Cerebellar nuclear complex (tissue), 1 donor: ENCODE data around the gene APC2.
"Not testable (repeated sequence)": the region's sequence is repeated elsewhere in the genome, so short reads cannot be mapped to it uniquely, and the experiment has no call there.

Experiments used
- DNase-seq, 2 experiments: peaks; one replicate each; lab custom pipeline; 2025; lab: John Stamatoyannopoulos, UW

APC2 gene

DNA sequence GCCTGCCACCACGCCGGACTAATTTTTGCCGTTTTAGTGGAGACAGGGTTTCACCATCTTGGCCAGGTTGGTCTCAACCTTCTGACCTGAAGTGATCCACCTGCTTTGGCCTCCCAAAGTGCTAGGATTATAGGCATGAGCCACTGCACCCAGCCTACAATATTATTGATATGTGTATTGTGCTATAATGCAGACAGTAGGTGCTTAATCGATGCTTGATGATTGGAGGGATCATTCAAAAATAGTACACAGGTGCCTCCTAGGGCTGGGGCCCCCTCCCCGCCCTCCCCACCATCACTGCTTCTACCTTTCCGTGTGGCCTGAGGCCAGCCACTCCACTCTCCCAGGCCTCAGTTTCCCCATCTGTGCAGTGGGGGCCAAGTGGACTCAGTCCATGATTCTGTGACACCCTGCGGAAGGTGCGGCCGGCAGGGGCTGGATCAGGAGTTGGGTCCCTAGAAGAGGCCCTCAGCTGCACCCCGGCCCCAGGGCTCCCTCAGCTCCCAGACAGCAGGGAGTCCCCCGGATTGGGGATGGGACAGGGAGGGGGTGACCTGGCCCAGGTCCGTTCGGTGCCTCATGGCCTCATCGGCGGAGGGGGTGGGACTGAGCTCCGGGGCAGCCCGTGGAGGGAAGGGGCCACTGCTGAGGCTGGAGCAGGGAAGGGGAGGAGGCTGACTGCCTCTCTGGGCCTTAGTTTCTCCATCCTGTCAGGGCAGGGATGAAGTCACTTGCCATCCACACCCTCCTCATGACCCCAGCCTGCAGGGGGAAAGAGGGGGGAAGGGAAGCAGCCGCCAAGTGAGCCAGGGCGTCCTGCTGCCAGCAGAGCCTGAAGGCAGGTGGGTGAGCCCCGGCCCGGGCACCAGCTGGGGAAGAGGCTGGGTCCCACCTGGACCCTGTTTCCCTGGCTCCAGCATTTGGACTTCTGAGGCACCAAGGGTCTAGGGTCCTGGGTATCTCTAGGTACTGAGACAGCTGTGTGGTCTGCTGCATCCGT, 61.7 kb downstream of the APC2 start:
- no peak for DNase-seq

DNA sequence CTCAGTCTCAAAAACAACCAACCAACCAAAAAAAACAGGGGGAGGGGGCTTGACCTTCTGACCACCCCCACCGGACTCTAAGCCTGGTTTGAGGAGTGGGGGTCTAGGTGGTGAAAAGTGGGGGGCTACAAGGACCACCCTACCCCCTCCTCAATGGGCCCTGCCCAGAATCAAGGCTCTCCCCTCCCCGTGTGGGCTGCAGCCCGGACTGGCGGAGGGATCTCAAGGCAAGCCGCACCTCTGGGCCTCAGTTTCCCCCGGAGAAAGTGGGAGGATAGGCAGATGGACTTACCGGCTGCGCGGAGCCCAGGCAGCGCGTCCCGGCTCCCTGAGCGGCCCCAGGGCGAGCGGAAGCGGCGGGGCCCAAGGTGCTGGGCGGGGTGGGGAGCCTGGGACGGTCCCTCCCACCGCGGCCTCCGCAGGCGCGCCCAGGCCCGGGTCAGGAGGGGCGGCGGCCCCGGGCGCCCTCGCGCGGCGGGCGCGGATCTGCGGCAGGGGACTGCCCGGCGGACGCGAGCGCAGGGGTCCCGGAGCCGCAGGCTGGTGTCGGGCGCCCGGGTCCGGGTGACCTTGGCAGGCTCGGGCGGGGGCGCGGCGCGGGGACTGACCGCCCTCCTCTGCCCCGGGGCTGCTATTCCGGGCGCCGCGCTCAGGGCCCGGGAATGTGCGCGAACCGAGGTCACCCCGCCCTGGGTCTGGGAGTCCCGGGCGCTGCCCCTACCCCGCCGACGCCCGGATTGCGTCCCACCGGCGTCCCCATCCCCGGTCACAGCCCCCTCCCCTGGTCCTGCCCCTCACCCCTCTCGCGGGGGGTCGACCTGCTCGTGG, 63.0 kb downstream of the APC2 start, which contains the start of gene ADAMTSL5:
Gene ADAMTSL5, minus strand, starts transcription at position 349 of the 828 bp plus-strand sequence. CDS start 2,076 bp downstream, outside the sequence.
- no peak for DNase-seq

DNA sequence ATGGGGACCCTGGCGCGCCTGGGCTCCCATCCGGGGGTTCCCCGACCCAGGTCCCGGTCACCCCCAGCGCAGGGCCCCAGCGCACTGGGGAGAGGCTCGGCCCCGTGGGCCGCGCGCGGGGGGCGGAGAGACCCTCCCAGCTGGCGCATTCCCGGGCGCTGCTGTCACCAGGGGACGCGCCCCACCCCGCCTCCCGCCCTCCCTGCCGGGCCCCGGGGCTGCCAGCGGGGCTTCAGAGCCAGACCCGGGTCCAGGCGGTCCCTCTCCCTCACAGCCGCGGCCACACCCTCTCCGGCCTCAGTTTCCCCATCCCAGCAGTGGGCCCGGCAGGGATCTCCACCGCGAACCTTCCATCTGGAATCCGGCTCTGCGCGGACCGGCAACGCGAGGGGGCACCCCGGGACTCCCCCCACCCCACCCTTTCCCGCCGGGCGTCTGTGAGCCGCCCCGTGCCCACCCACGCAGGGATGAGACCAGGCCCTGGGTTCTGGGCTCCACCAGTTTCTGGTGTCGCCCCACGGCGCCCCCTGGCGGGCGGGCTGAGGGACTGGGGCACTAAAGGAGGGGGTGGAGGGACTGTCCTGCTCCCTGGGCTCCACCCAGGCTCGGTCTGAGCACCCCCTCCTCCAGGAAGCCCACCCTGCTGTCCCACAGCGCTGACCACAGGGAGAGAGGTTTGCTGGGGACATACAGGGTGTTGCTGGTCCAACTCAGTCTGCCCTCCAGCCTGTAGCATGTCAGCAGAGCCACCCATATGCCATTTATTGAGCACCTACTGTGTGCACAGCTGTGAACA, 63.8 kb downstream of the APC2 start:
- DNase-seq, result no peak

DNA sequence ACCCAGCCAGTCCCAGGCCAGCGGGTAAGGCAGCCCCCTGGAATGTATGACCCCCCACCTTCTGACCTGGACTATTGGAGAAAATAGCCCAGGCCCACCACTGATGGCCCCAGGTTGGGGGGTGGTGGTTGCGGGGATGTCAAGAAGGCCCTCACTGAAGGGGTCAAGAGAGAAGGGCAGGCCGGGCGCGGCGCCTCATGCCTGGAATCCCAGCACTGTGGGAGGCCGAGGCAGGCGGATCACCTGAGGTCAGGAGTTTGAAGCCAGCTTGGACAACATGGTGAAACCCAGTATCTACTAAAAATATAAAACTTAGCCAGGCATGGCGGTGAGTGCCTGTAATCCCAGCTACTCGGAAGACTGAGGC, 64.4 kb downstream of the APC2 start:
- no peak for DNase-seq

DNA sequence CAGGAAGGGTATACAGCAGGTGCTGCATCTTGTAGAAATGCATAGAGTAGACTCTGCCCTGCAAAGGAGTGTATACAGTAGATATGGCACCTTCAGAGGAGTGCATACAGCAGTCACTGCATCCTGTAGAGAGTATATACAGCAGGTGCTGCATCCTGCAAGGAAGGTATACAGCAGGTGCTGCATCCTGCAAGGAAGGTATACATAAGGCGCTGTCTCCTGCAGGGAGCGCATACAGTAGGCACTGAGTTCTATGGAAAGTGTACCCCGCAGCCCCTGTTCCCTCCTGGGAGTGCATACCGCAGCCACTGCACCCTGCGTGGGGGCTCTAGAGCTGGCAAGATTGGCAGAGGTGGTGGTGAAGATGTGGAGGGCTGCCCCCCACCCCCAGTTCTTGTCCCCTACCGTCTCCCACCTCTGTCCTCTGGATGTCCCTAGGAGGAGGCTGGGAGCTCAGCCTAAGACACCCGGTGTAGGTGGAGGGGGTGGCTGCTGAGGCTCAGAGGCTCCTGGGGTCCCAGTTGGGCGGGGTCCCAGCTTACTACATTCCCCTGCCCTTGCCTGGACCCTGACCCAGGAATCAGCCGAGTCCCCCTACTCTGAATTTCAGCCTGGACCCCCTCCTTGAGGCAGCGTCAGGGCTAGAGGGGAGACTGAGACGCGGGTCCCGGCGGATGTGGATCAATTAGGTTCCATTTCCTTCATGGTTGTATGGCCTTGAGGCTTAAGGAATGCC, 65.2 kb downstream of the APC2 start:
- DNase-seq, result no peak

DNA sequence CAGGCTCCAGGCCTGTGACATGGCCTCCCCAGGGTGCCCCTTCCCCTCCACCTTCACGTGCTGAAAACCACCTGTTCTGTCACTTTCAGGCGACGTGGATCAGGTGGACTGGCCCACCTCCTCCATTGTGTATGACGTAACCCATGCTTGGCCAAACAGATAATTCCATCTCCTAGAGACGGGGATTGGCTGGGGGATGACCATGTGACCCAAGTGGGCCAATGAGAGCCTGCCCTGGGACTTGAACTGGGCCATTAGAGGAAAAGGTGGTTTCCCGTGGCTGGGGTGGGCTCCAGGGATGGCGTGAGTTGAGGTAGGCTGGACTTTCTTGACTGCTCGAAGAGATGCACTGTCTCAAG, 66.5 kb downstream of the APC2 start:
- DNase-seq, result no peak

DNA sequence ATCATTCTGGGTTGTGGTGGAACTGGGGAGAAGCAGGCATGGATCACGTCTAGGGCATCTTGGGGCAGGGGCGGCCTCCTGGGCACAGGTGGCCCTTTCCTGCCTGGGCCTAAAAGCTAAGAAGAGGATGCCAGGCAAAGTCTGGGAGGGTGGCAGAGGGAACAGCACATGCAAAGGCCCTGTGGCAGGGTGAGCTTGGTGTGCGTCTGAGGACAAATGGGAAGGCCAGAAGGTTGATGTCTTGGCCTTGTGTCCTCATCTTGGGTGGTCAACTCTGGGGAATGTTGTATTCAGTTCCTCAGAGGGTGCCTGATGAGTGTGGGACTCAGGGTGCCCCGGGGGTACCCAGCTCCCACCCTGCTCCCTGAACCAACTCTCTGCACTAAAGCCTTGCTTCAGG, 68.5 kb downstream of the APC2 start:
- no peak for DNase-seq

DNA sequence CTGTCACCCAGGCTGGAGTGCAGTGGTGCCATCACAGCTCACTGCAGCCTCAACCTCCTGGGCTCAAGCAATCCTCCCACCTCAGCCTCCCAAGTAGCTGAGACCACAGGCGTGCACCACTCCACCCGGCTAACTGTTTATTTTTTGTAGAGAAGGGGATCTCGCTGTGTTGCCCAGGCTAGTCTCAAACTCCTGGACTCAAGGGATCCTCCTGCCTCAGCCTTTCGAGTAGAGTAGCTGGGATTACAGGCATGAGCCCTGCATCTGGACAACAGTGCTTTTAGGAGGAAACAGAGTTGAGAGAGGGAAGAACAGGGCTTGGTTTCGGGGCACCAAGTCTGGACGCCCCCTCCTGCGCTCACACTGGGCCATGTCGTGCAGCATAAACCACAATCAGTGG, 69.9 kb downstream of the APC2 start:
- not testable (repeated sequence) for DNase-seq

DNA sequence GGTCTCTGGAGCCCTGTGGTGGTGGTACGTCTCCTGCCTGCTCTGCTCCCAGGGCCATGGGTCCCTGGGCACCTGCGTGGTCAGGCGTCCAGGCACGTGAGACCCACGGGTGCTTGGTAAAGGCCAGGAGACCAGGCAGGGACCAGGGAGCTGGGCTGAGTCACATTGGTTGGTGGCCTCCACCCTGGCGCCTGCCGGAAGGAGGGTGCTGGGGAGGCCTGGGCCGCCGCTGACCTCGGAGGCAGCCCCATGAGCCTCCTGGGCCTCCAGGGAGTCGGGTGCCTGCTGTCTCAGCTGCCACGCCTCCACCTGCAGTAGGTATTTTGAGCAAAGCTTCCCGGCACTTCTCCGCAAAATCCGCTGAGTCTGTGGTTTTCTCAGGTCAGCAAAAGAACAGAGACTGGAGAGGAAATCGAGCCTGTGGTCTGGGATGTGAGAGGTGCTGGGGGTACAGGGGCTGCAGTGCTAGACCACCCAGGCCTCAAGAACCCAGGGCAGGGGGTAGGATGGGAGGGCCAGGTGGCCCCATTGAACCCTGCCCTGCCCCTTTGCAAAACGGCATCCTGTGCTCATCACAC, 70.4 kb downstream of the APC2 start:
- no peak for DNase-seq

DNA sequence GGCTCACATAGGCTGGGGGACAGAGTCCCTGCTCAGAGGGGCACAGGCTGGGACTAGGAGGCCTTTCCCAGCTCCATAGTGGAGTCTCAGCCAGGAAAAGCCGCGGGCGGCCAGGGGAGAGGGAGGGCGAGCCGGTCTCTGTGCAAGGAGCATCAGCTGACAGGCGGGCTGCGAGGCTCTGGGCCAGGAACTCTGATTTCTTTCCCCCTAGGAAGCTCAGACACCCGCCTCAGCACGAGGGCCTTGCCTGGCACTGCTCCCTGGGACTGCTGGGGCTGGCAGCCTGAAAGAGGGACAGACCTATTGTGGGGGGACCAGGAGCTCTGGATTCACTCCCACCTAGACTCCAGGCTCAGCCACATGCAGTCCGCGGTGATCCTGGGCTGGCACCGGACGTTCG, 71.7 kb downstream of the APC2 start:
- DNase-seq, result peak; percentile 66 to 80

DNA sequence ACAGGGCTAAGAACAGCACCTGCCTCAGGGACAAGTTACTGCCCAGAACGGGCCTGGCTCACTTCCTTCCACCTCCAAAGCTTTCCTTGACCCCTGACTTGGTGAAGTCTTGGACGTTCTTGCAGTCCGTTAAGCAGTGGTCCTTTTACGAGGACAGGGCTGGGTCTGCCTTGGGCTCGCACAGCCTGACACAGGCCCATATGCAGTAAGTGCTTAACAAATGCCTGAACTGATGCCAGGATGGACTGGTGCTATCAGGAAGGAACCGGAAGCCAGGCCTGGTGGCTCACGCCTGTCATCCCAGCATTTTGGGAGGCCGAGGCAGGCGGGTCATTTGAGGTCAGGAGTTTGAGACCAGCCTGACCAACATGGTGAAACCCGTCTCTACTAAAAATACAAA, 72.1 kb downstream of the APC2 start:
- DNase-seq, result no peak

DNA sequence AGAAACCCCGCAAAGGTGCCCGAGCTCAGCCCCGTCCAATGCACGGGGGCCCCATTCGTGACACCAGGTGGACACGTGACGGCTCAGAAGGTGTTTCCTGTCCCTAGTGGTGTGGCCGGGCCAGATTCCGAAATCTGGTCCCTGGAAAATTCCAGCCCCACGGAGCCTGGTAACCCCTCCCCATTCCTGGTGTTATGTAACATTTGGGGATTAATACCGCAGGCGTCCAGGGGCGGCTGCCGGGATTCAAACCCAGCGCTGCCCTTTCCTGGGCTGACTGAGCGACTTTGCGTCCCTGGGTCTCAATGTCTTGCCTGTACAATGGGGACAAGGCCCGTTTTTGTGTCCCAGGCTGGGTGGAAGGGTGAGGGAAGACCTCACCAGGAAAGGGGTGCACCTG, 72.9 kb downstream of the APC2 start:
- peak; percentile 55 to 66 for DNase-seq
